ENCODE results near the gene CHID1.

CHID1 gene

GRCh38 chr11:910589-911030 lies at the start of gene CHID1:
Gene CHID1 (minus strand): TSS chr11:910810. CDS start chr11:904816, 5,994 bp downstream.
- no peak for DNase-seq (ENCODE audit: low read depth, low spot score)

- no peak for DNase-seq (ENCODE audit: low read depth, low spot score)
These were observed 49.0 kb upstream of the CHID1 start for GRCh38 chr11:959608-960007.

- DNase-seq (ENCODE audit: low read depth, low spot score) = no peak
These were observed 48.4 kb upstream of the CHID1 start for GRCh38 chr11:959027-959426.

GRCh38 chr11:958101-958500 lies 47.5 kb upstream of the CHID1 start:
- no peak for DNase-seq (ENCODE audit: low read depth, low spot score)

- no peak for DNase-seq (ENCODE audit: low read depth, low spot score)
These were observed 46.8 kb upstream of the CHID1 start for GRCh38 chr11:957212-957920.

GRCh38 chr11:955154-956063 lies 44.8 kb upstream of the CHID1 start:
- no peak for DNase-seq (ENCODE audit: low read depth, low spot score)

- DNase-seq (ENCODE audit: low read depth, low spot score) = no peak
These were observed 44.0 kb upstream of the CHID1 start for GRCh38 chr11:954392-955153.

- no peak for DNase-seq (ENCODE audit: low read depth, low spot score)
These were observed 42.9 kb upstream of the CHID1 start for GRCh38 chr11:953512-953911.

- no peak for DNase-seq (ENCODE audit: low read depth, low spot score)
These were observed 42.1 kb upstream of the CHID1 start for GRCh38 chr11:952406-953385.

GRCh38 chr11:951507-951906 lies 40.9 kb upstream of the CHID1 start:
- DNase-seq (ENCODE audit: low read depth, low spot score) = no peak

GRCh38 chr11:947744-948143 lies 37.1 kb upstream of the CHID1 start:
- DNase-seq (ENCODE audit: low read depth, low spot score) = no peak

- DNase-seq (ENCODE audit: low read depth, low spot score) = no peak
These were observed 35.4 kb upstream of the CHID1 start for GRCh38 chr11:945986-946385.

- no peak for DNase-seq (ENCODE audit: low read depth, low spot score)
These were observed 34.3 kb upstream of the CHID1 start for GRCh38 chr11:944711-945470.

- DNase-seq (ENCODE audit: low read depth, low spot score) = no peak
These were observed 32.2 kb upstream of the CHID1 start for GRCh38 chr11:942823-943222.

GRCh38 chr11:940496-941135 lies 30.0 kb upstream of the CHID1 start:
- DNase-seq (ENCODE audit: low read depth, low spot score) = no peak

GRCh38 chr11:937841-938261 lies 27.2 kb upstream of the CHID1 start:
- DNase-seq (ENCODE audit: low read depth, low spot score) = no peak

- DNase-seq (ENCODE audit: low read depth, low spot score) = no peak
These were observed 25.6 kb upstream of the CHID1 start for GRCh38 chr11:936199-936598.

- DNase-seq (ENCODE audit: low read depth, low spot score) = no peak
These were observed 23.9 kb upstream of the CHID1 start for GRCh38 chr11:934527-934926.

GRCh38 chr11:933936-934335 lies 23.3 kb upstream of the CHID1 start:
- DNase-seq (ENCODE audit: low read depth, low spot score) = no peak
